GM19193 (cell line): ENCODE measurements around the gene MCF2L.

Experiments
- POLR2A ChIP-seq: IDR thresholded peaks from 4 replicates; pipeline ENCODE4 v1.6.1; 2011; ENCODE audit not compliant: insufficient read depth, insufficient read length; ENCODE audit errors: extremely low read depth

Gene MCF2L

DNA sequence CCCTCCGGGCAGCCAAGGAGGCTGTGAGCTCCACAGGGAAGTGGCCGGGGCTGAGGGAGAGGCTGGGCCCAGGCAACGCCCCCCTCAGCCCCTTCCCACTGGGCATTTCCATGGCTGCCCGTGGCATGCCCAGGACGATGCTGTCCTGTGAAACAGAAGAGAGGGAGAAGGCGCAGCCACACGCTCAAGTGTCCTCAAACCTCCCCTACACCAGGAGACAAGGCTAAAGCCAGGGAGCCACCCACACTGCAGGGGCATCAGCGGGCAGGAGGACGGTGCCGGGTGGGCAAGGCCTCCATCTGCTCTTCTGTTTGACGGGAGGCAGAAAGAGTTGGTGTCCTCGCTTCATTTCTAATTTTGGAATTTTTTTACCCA is 175.2 kb downstream of the MCF2L start:
- TF ChIP-seq POLR2A: no peak

DNA sequence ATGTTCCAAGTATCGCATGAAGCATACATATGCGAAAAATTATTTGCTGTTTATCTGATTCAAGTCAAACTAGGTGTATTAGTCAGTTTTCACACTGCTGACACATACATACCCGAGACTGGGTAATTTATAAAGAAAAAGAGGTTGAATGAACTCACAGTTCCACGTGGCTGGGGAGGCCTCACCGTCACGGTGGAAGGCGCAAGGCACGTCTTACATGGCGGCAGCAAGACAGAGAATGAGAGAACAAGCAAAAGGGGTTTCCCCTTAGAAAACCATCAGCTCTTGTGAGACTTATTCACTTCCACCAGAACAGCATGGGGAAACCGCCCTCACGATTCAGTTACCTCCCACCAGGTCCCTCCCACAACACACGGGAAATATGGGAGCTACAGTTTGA is 176.5 kb downstream of the MCF2L start:
- no peak for TF ChIP-seq POLR2A

DNA sequence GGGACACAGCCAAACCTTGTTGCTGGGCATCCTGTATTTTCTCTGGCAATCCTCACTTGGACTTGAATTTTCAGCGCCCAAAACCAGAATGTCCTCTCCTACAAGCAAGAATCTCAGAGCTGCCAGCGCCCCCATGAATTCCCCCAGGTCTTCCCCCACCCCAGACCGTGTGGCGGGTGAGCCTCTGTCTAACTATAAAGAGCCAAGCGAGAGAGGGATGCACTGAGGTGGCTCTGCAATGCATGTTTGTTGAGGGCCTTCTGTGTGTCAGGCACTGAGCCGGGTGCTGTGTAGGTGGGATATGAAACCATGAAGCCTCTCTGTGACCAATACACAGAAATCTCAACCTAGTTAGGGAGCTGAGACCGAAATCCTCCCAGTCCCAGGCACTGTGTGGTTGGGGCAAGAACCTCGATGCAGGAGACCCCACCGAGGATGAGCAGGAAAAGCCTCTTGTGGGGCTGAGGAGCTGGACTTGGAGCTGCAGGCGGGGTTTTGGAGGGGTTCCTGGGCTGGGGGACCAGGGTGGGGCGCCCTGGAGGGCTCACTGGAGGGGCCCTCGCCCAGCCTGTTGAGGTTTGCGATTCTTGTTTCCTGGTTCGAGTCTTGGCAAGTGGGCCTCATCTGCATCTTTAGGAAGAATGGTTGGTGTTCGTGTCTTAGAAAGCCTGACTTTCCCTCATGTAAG is 177.0 kb downstream of the MCF2L start:
- TF ChIP-seq POLR2A: no peak

DNA sequence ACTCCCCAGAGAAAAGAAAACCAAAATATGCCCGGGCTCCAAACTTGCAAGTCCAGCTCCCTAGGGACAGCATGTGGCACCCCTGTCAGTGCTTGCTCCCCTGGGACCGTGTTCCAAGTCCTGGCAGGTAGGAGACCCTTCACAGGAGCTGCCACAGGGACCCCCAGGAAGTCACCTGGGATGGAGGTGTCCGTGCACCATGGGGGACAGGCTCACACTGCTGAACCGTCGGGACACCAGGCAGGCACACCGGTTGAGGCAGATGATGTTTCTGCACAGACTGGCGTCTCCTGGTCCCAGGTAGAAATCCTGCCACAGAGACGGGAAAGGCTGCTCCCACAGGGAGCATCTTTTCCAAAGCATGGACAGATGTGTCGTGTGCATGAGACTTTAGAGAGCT is 177.7 kb downstream of the MCF2L start:
- no peak for TF ChIP-seq POLR2A

DNA sequence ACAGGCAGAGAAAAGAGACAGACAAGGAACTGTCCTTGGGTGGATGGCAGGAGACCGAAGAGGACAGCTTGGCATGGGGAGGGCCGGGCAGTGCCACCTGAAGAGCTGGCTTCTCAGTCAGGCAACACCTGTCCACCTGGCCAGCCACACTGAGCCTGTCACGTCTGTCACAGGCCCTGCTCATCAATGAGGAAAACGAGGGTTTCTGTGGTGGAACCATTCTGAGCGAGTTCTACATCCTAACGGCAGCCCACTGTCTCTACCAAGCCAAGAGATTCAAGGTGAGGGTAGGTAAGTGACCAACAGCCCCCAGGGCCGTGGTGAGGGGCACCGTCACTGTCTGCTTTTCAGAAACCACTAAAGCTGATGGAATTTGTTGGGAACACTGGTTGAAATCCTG is 178.2 kb downstream of the MCF2L start:
- TF ChIP-seq POLR2A: no peak

DNA sequence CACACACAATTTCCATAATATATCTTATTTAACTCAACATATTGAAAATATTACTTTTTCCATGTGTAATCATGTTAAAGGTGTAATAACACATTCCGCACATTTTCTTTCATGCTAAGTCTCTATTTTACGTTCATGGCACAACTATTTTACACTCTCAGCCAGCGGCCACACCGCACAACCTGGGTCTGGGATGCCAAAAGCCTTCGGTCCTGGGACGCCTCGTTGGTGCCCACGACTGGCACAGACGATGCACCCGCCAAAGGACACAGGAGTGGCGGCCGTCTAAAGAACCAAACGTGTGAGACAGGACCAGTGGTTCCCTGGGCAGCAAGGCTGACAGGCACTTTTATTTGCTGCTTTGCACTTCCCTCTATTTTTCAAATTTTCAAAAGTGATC is 179.4 kb downstream of the MCF2L start:
- no peak for TF ChIP-seq POLR2A

DNA sequence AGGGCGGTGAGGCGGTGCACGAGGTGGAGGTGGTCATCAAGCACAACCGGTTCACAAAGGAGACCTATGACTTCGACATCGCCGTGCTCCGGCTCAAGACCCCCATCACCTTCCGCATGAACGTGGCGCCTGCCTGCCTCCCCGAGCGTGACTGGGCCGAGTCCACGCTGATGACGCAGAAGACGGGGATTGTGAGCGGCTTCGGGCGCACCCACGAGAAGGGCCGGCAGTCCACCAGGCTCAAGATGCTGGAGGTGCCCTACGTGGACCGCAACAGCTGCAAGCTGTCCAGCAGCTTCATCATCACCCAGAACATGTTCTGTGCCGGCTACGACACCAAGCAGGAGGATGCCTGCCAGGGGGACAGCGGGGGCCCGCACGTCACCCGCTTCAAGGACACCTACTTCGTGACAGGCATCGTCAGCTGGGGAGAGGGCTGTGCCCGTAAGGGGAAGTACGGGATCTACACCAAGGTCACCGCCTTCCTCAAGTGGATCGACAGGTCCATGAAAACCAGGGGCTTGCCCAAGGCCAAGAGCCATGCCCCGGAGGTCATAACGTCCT is 180.0 kb downstream of the MCF2L start:
- TF ChIP-seq POLR2A: no peak
